ENCODE data around the gene OR52E8. TPM values are rescaled to one million over a fixed set of nuclear protein-coding genes. Genes with fewer than 3 reads are reported as not detected.

OR52E8 gene
- total and polyA plus RNA-seq, 9 of the 15 experiments (the other 6 are each of a cell fraction or from before 2014, with no cell fraction given), result not detected

DNA sequence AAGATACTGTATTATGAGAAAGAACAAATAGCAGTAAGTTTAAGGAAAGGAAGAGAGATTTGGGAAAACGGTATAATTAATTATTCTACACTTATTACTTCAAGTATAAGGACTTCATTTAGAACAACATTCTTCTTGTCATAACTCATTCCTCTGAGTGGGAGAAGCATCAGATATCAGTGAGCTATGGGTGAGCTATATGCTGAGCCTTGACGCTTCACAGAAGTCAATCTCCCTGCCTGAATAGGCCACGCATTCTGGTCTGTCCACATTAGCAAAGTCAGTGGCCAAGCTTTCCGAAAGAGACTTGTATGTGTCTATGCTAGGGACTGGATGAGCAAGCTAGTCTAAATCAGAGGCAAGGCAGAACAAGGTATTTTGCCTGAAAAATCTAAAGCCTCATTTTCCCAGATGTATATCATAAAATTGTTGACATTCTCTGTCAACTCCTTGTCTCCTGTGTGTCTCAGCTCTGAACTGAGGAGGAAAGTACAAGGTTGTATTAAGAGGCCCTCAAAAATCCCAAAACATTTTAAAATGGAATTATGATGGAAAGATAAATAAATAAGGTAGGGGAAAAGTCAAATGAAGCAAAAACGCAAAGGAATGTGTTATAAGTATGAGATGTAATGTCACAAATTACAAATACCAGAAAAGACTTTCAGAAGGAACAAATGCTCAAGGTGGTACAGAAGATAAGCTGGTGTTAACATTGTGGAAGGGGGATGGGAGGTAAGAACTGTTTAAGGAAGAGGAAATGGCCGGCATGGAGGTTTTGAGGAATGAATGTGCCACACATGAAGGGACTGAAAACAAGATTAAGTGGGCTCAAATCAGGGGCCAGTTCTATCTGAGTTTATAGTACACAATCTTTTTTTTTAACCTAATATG, 47.3 kb downstream of the OR52E8 start (continued):
- TF ChIP-seq, protein P1, sequence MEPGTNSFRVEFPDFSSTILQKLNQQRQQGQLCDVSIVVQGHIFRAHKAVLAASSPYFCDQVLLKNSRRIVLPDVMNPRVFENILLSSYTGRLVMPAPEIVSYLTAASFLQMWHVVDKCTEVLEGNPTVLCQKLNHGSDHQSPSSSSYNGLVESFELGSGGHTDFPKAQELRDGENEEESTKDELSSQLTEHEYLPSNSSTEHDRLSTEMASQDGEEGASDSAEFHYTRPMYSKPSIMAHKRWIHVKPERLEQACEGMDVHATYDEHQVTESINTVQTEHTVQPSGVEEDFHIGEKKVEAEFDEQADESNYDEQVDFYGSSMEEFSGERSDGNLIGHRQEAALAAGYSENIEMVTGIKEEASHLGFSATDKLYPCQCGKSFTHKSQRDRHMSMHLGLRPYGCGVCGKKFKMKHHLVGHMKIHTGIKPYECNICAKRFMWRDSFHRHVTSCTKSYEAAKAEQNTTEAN (CRISPR knock-in tag; IDR thresholded peaks at IDR 0.05), result no peak
- TF ChIP-seq TEAD4 (IDR thresholded peaks at IDR 0.05; ENCODE audit: low read length) (peak; percentile 88), TEAD4 (CRISPR knock-in tag; IDR thresholded peaks at IDR 0.05; ENCODE audit: borderline replicate concordance) (no peak), SPI1 (IDR thresholded peaks at IDR 0.05; ENCODE audit: borderline replicate concordance, low read depth, low read length) (peak; percentile 85), EP300 (IDR thresholded peaks at IDR 0.05; ENCODE audit: low read length) (peak; percentile 79), OTX1 (CRISPR knock-in tag; IDR thresholded peaks at IDR 0.05) (no peak), ZNF24 (IDR thresholded peaks at IDR 0.05) (peak; percentile 77), EP400 (IDR thresholded peaks at IDR 0.05) (peak; percentile 20; the same call in 1 of the 2 replicates), ZNF212 (CRISPR knock-in tag; IDR thresholded peaks at IDR 0.05) (no peak), NCOA1 (IDR thresholded peaks at IDR 0.05; ENCODE audit: low read depth) (0 out of 2 replicates have a peak, but pooled peaks have one; percentile 40), ARID1B (IDR thresholded peaks at IDR 0.05) (peak; percentile 96), FOSL1 (tag; conservative IDR thresholded peaks at IDR 0.05) (0 out of 2 replicates have a peak, but pooled peaks have one; percentile 20), SMARCE1 (IDR thresholded peaks at IDR 0.05) (peak; percentile 89), BCL6 (CRISPR knock-in tag; IDR thresholded peaks at IDR 0.05) (no peak), ZEB2 (IDR thresholded peaks at IDR 0.05) (0 out of 2 replicates have a peak, but pooled peaks have one; percentile 16), KDM1A (IDR thresholded peaks at IDR 0.05) (peak; percentile 59 to 64; a peak in 3 of 4 replicates)
- TF ChIP-seq, protein P2, sequence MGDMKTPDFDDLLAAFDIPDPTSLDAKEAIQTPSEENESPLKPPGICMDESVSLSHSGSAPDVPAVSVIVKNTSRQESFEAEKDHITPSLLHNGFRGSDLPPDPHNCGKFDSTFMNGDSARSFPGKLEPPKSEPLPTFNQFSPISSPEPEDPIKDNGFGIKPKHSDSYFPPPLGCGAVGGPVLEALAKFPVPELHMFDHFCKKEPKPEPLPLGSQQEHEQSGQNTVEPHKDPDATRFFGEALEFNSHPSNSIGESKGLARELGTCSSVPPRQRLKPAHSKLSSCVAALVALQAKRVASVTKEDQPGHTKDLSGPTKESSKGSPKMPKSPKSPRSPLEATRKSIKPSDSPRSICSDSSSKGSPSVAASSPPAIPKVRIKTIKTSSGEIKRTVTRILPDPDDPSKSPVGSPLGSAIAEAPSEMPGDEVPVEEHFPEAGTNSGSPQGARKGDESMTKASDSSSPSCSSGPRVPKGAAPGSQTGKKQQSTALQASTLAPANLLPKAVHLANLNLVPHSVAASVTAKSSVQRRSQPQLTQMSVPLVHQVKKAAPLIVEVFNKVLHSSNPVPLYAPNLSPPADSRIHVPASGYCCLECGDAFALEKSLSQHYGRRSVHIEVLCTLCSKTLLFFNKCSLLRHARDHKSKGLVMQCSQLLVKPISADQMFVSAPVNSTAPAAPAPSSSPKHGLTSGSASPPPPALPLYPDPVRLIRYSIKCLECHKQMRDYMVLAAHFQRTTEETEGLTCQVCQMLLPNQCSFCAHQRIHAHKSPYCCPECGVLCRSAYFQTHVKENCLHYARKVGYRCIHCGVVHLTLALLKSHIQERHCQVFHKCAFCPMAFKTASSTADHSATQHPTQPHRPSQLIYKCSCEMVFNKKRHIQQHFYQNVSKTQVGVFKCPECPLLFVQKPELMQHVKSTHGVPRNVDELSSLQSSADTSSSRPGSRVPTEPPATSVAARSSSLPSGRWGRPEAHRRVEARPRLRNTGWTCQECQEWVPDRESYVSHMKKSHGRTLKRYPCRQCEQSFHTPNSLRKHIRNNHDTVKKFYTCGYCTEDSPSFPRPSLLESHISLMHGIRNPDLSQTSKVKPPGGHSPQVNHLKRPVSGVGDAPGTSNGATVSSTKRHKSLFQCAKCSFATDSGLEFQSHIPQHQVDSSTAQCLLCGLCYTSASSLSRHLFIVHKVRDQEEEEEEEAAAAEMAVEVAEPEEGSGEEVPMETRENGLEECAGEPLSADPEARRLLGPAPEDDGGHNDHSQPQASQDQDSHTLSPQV (IDR thresholded peaks at IDR 0.05), result peak; percentile 28; the same call in 1 of the 2 replicates
- TF ChIP-seq, protein P3, sequence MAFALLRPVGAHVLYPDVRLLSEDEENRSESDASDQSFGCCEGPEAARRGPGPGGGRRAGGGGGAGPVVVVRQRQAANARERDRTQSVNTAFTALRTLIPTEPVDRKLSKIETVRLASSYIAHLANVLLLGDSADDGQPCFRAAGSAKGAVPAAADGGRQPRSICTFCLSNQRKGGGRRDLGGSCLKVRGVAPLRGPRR (CRISPR knock-in tag; IDR thresholded peaks at IDR 0.05), result no peak
- TF ChIP-seq, protein P4, sequence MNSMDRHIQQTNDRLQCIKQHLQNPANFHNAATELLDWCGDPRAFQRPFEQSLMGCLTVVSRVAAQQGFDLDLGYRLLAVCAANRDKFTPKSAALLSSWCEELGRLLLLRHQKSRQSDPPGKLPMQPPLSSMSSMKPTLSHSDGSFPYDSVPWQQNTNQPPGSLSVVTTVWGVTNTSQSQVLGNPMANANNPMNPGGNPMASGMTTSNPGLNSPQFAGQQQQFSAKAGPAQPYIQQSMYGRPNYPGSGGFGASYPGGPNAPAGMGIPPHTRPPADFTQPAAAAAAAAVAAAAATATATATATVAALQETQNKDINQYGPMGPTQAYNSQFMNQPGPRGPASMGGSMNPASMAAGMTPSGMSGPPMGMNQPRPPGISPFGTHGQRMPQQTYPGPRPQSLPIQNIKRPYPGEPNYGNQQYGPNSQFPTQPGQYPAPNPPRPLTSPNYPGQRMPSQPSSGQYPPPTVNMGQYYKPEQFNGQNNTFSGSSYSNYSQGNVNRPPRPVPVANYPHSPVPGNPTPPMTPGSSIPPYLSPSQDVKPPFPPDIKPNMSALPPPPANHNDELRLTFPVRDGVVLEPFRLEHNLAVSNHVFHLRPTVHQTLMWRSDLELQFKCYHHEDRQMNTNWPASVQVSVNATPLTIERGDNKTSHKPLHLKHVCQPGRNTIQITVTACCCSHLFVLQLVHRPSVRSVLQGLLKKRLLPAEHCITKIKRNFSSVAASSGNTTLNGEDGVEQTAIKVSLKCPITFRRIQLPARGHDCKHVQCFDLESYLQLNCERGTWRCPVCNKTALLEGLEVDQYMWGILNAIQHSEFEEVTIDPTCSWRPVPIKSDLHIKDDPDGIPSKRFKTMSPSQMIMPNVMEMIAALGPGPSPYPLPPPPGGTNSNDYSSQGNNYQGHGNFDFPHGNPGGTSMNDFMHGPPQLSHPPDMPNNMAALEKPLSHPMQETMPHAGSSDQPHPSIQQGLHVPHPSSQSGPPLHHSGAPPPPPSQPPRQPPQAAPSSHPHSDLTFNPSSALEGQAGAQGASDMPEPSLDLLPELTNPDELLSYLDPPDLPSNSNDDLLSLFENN (IDR thresholded peaks at IDR 0.05; ENCODE audit: low read depth in 2 of 2, low read length in 2 of 2), result 0 out of 4 replicates have a peak, but pooled peaks of 1 of the 2 experiments have one; percentile 49
